HepG2 (cell line): ENCODE data around the gene ELAPOR1. TPM values are rescaled to one million over a fixed set of nuclear protein-coding genes. Genes with fewer than 3 reads are reported as not detected.
A peak's percentile ranks its signal among the peaks of the same experiment; 100 is the strongest.

Source experiments
- ATAC-seq: fragments of 200-7000 bp; cut with Tn5 transposase; 3 replicates; pipeline ENCODE4 v1.9.1; 2020; ENCODE audit warnings: mild to moderate bottlenecking, moderate library complexity
- BruUV-seq: library from RNA; stranded (reverse); fragments of 400-500 nt; replicated peaks from 2 replicates; lab custom pipeline; 2021; lab: Mats Ljungman, UMichigan
- CTCF ChIA-PET: fragments of 300-600 bp; formaldehyde crosslinking; extraction: SDS; loops from one replicate; lab custom pipeline; 2021; ENCODE audit warnings: low total read pairs, inconsistent platforms, low intra/inter-chr PET ratio; lab: Yijun Ruan, JAX
- POLR2A ChIA-PET: fragments of 350-600 bp; sonication (Branson Sonifier 250); formaldehyde crosslinking; loops from one replicate; lab custom pipeline; 2020; ENCODE audit warnings: antibody characterized with exemption, inconsistent platforms; lab: Yijun Ruan, JAX
- DNase-seq: peaks from one replicate; pipeline ENCODE4 v3.0.0-alpha.2; 2015; ENCODE audit warnings: low spot score
- FAIRE-seq: peaks from 3 replicates; lab custom pipeline; 2011; peaks lifted over from hg19 to GRCh38; lab: Jason Lieb, UNC
- H2AFZ ChIP-seq: one replicate; pipeline ENCODE4 v1.6.1; 2011; ENCODE audit warnings: low read length, inconsistent platforms
- H3K27ac ChIP-seq: fragments of 300-600 bp; 3 replicates; pipeline ENCODE4 v1.8.0; 2011; ENCODE audit warnings: mixed run types, mild to moderate bottlenecking, mixed read lengths, low read length, inconsistent platforms; ENCODE audit not compliant: insufficient read depth; ENCODE audit errors: extremely low read length
- H3K27me3 ChIP-seq, 2 experiments: fragments of 200-600 bp in 1 of 2; 2 replicates in 1 of 2; 3 replicates in 1 of 2; pipeline versions ENCODE4 v1.6.0 to v1.8.0; 2011; ENCODE audit warnings: low read length in 2 of 2, mild to moderate bottlenecking in 2 of 2, moderate library complexity in 2 of 2, inconsistent platforms in 1 of 2; ENCODE audit not compliant: insufficient read depth in 2 of 2, control insufficient read depth in 1 of 2
- H3K36me3 ChIP-seq, 2 experiments: fragments of 200-600 bp in 1 of 2; replicated peaks in 1 of 2; 2 replicates in 1 of 2; 3 replicates in 1 of 2; pipeline versions ENCODE4 v1.5.1 to v1.8.0; 2011; ENCODE audit warnings: low read length in 2 of 2, inconsistent platforms in 1 of 2; ENCODE audit not compliant: insufficient read depth in 2 of 2, control insufficient read depth in 1 of 2
- H3K4me1 ChIP-seq: 2 replicates; pipeline ENCODE4 v1.5.1; 2012; ENCODE audit warnings: low read length, inconsistent platforms; ENCODE audit not compliant: insufficient read depth
- H3K4me2 ChIP-seq: 2 replicates; pipeline ENCODE4 v1.6.0; 2011; ENCODE audit warnings: low read depth, low read length, inconsistent platforms
- H3K4me3 ChIP-seq, 3 experiments: fragments of 200-600 bp in 1 of 3; sonication (generic), shearing (Covaris generic) in 1 of 3; replicated peaks in 1 of 3; 2 replicates each; pipeline ENCODE4 v1.5.1; 2011 to 2016; ENCODE audit warnings: low read length in 3 of 3, inconsistent platforms in 2 of 3, low read depth in 2 of 3, mild to moderate bottlenecking in 2 of 3, control low read depth in 1 of 3, mixed read lengths in 1 of 3; ENCODE audit not compliant: insufficient read depth in 1 of 3
- H3K79me2 ChIP-seq: one replicate; pipeline ENCODE4 v1.6.1; 2011; ENCODE audit warnings: low read length, inconsistent platforms; ENCODE audit not compliant: insufficient read depth
- H3K9ac ChIP-seq: 2 replicates; pipeline ENCODE4 v1.6.0; 2011; ENCODE audit warnings: mild to moderate bottlenecking, low read depth, low read length, inconsistent platforms; ENCODE audit not compliant: insufficient read depth
- H3K9me3 ChIP-seq: 2 replicates; pipeline ENCODE4 v1.5.1; 2012; ENCODE audit warnings: mild to moderate bottlenecking, low read length
- H4K20me1 ChIP-seq: 2 replicates; pipeline ENCODE4 v1.6.0; 2011; ENCODE audit warnings: inconsistent platforms, mild to moderate bottlenecking, low read length, moderate library complexity; ENCODE audit not compliant: insufficient read depth
- AFF4 ChIP-seq: sonication (generic); formaldehyde crosslinking; IDR thresholded peaks from 2 replicates; pipeline ENCODE4 v1.4.0; 2020; ENCODE audit warnings: missing genetic modification reagents
- AGO1 ChIP-seq: fragments of 200-400 bp; formaldehyde crosslinking; IDR thresholded peaks from 2 replicates; pipeline ENCODE4 v1.6.1; 2017; ENCODE audit warnings: mild to moderate bottlenecking, low read depth, low read length, moderate library complexity; ENCODE audit not compliant: poor library complexity, severe bottlenecking
- CEBPB ChIP-seq: IDR thresholded peaks from 2 replicates; pipeline ENCODE4 v1.6.1; 2011; ENCODE audit warnings: low read depth, low read length, improper control_type of control experiment, borderline replicate concordance
- GFI1 ChIP-seq: sonication (generic); formaldehyde crosslinking; IDR thresholded peaks from 2 replicates; pipeline ENCODE4 v1.5.0; 2020; ENCODE audit warnings: missing genetic modification reagents, mild to moderate bottlenecking, borderline replicate concordance
- HNRNPUL1 ChIP-seq: fragments of 200-400 bp; formaldehyde crosslinking; IDR thresholded peaks from 2 replicates; pipeline ENCODE4 v1.6.1; 2017; ENCODE audit warnings: low read depth, mild to moderate bottlenecking, low read length, moderate library complexity
- MYPOP ChIP-seq: sonication (generic); formaldehyde crosslinking; IDR thresholded peaks from 2 replicates; pipeline ENCODE4 v1.8.1; 2023; ENCODE audit warnings: mild to moderate bottlenecking, moderate library complexity, missing genetic modification reagents
- PAX8 ChIP-seq: sonication (generic); formaldehyde crosslinking; IDR thresholded peaks from 2 replicates; pipeline ENCODE4 v1.8.0; 2022; ENCODE audit warnings: mild to moderate bottlenecking, missing genetic modification reagents, borderline replicate concordance
- RARA ChIP-seq: IDR thresholded peaks from 2 replicates; pipeline ENCODE4 v1.6.1; 2016; ENCODE audit warnings: missing genetic modification reagents, missing compliant biosample characterization
- SOX5 ChIP-seq: IDR thresholded peaks from 2 replicates; pipeline ENCODE4 v1.6.1; 2016; ENCODE audit warnings: borderline replicate concordance
- STAT5B ChIP-seq: sonication (generic); formaldehyde crosslinking; IDR thresholded peaks from 2 replicates; pipeline ENCODE4 v1.4.0; 2020; ENCODE audit warnings: missing genetic modification reagents
- U2AF2 ChIP-seq: fragments of 200-400 bp; formaldehyde crosslinking; IDR thresholded peaks from 2 replicates; pipeline ENCODE4 v1.6.1; 2017; ENCODE audit warnings: low read depth, mild to moderate bottlenecking, low read length
- ZMAT5 ChIP-seq: sonication (generic); formaldehyde crosslinking; IDR thresholded peaks from 2 replicates; pipeline ENCODE4 v1.5.0; 2020; ENCODE audit warnings: mild to moderate bottlenecking, low read depth, missing genetic modification reagents, borderline replicate concordance
- ZNF430 ChIP-seq: sonication (generic); formaldehyde crosslinking; IDR thresholded peaks from 2 replicates; pipeline ENCODE4 v1.9.0; 2021; ENCODE audit warnings: mild to moderate bottlenecking, missing genetic modification reagents
- ZNF460 ChIP-seq: sonication (generic); formaldehyde crosslinking; IDR thresholded peaks from 2 replicates; pipeline ENCODE4 v1.5.1; 2020; ENCODE audit warnings: missing genetic modification reagents, mild to moderate bottlenecking, borderline replicate concordance
- ZNF556 ChIP-seq: sonication (generic); formaldehyde crosslinking; IDR thresholded peaks from 2 replicates; pipeline ENCODE4 v1.4.0; 2020; ENCODE audit warnings: mild to moderate bottlenecking, missing genetic modification reagents, borderline replicate concordance
- ZNF644 ChIP-seq: IDR thresholded peaks from 2 replicates; pipeline ENCODE4 v1.6.1; 2016; ENCODE audit warnings: low read depth
- ZNF878 ChIP-seq: sonication (generic); formaldehyde crosslinking; IDR thresholded peaks from 2 replicates; pipeline ENCODE4 v1.8.1; 2023; ENCODE audit warnings: mild to moderate bottlenecking, missing genetic modification reagents, moderate library complexity
- WGBS: methylation state at CpG from one replicate; pipeline ENCODE4 v1.1.6; 2017; ENCODE audit warnings: low lambda C conversion rate; 5-methylcytosine and 5-hydroxymethylcytosine counted together
- in situ Hi-C: cut with HindIII; loops from 2 replicates; pipeline ENCODE4 v1.10.0; 2017; ENCODE audit warnings: low pct_unique_long_range_greater_than_20kb; ENCODE audit not compliant: extremely low pct_ligation_motif_present
- intact Hi-C: fragments of 100-400 bp; cut with micrococcal nuclease; formaldehyde crosslinking; loops from one replicate; pipeline ENCODE4 v1.10.0; 2022; ENCODE audit not compliant: unreplicated experiment
- polyA plus RNA-seq, 8 experiments: library from polyadenylated mRNA; depleted of rRNA in 3 of 8; stranded (reverse) in 7 of 8; unstranded in 1 of 8; fragments of >200 nt; fragmentation: Illumina TruSeq in 4 of 8; extraction: Trizol in 4 of 8; gene quantifications; 2 replicates each; pipeline versions ENCODE4 v1.2.1 to v1.2.3, GENCODE V29; 2011 to 2016; ENCODE audit warnings: low read depth in 4 of 8, missing spikeins in 1 of 8, mixed read lengths in 1 of 8; ENCODE audit not compliant: insufficient read depth in 1 of 8
- total RNA-seq, 5 experiments: library from RNA; depleted of rRNA; stranded (reverse); fragments of >200 nt; fragmentation: Illumina TruSeq; extraction: Trizol; gene quantifications; 2 replicates each; pipeline ENCODE4 v1.2.3, GENCODE V29; 2016; ENCODE audit warnings: low read depth in 1 of 5
- TF ChIP-seq, protein P1 (sequence below): sonication (generic); formaldehyde crosslinking; IDR thresholded peaks from 2 replicates; pipeline ENCODE4 v1.4.0; 2020; ENCODE audit warnings: missing genetic modification reagents

Gene ELAPOR1
- total and polyA plus RNA-seq, 2 of the 13 experiments (the other 11 are each of a cell fraction or from before 2014, with no cell fraction given) = 0.13 to 0.20 TPM

GRCh38 chr1:109083923-109084322, 30.0 kb upstream of the ELAPOR1 start:
- Histone ChIP-seq H3K4me3 (peak overlapping the region in 1 of 3 experiments; percentile 57; a peak in 1 of 6 replicates), H3K27me3 (no peaks in the 10 kb centered on the region), H3K79me2 (no peaks in the 10 kb centered on the region), H3K9ac (peak overlapping the region; percentile 29; the same call in 1 of the 2 replicates), H3K9me3 (no peaks in the 10 kb centered on the region), H3K4me1 (peaks cover 45% of the 10 kb centered on the region), H3K4me2 (peak overlapping the region; percentile 74), H4K20me1 (no peaks in the 10 kb centered on the region), H2AFZ (peak overlapping the region; percentile 59), H3K36me3 (no peaks in the 10 kb centered on the region), H3K27ac (peak overlapping the region; percentile 21)
- ChIA-PET POLR2A (interaction anchor here (1.5 to 4.0 kb wide), 3 partner anchors 8 to 42 kb away, joined by 4 to 26 read pairs (median 15); partner anchors contain the start of genes TAF13 and WDR47), CTCF (no interaction called here)
- FAIRE-seq = no peak
- peak; percentile 67 for ATAC-seq
- BruUV-seq = no TSS peak
- DNase-seq = peak; percentile 82
- intact Hi-C loops = no loop called here
- in situ Hi-C loops = no loop called here
- 0% methylated on average over 1 of the region's 1 CpG for WGBS
- TF ChIP-seq AGO1 = no peak
- TF ChIP-seq PAX8 (CRISPR knock-in tag) = no peak
- no peak for TF ChIP-seq HNRNPUL1
- TF ChIP-seq CEBPB = peak; percentile 28; the same call in 1 of the 2 replicates
- TF ChIP-seq GFI1 (CRISPR knock-in tag) = no peak
- TF ChIP-seq ZMAT5 (CRISPR knock-in tag) = no peak
- TF ChIP-seq ZNF644 (CRISPR knock-in tag) = peak; percentile 51; the same call in 1 of the 2 replicates
- TF ChIP-seq SOX5 (CRISPR knock-in tag) = peak; percentile 33; the same call in 1 of the 2 replicates
- TF ChIP-seq ZNF556 (CRISPR knock-in tag) = no peak
- no peak for TF ChIP-seq ZNF878 (CRISPR knock-in tag)
- TF ChIP-seq ZNF430 (CRISPR knock-in tag) = 0 out of 2 replicates have a peak, but pooled peaks have one; percentile 35
- TF ChIP-seq AFF4 (CRISPR knock-in tag) = no peak
- TF ChIP-seq STAT5B (CRISPR knock-in tag) = no peak
- TF ChIP-seq, protein P1, sequence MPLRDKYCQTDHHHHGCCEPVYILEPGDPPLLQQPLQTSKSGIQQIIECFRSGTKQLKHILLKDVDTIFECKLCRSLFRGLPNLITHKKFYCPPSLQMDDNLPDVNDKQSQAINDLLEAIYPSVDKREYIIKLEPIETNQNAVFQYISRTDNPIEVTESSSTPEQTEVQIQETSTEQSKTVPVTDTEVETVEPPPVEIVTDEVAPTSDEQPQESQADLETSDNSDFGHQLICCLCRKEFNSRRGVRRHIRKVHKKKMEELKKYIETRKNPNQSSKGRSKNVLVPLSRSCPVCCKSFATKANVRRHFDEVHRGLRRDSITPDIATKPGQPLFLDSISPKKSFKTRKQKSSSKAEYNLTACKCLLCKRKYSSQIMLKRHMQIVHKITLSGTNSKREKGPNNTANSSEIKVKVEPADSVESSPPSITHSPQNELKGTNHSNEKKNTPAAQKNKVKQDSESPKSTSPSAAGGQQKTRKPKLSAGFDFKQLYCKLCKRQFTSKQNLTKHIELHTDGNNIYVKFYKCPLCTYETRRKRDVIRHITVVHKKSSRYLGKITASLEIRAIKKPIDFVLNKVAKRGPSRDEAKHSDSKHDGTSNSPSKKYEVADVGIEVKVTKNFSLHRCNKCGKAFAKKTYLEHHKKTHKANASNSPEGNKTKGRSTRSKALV (CRISPR knock-in tag) = no peak
- no peak for TF ChIP-seq U2AF2
- TF ChIP-seq RARA = no peak
- TF ChIP-seq ZNF460 (CRISPR knock-in tag) = no peak
- TF ChIP-seq MYPOP (CRISPR knock-in tag) = no peak
